Skin epidermis (tissue), 12 donors: ENCODE measurements around the gene KLF15.

Experiments used
- H3K27ac ChIP-seq, 21 experiments: fragments of 200-600 bp; sonication (generic) in 11 of 21; one replicate each; pipeline ENCODE4 v1.5.0; 2020; ENCODE audit warnings: mild to moderate bottlenecking in 3 of 21, inconsistent platforms in 2 of 21, moderate library complexity in 2 of 21
- H3K4me3 ChIP-seq, 7 experiments: fragments of 200-600 bp; sonication (generic) in 2 of 7; one replicate each; pipeline ENCODE4 v1.5.0; 2020; ENCODE audit warnings: inconsistent platforms in 2 of 7, mild to moderate bottlenecking in 2 of 7, moderate library complexity in 1 of 7

Gene KLF15

DNA sequence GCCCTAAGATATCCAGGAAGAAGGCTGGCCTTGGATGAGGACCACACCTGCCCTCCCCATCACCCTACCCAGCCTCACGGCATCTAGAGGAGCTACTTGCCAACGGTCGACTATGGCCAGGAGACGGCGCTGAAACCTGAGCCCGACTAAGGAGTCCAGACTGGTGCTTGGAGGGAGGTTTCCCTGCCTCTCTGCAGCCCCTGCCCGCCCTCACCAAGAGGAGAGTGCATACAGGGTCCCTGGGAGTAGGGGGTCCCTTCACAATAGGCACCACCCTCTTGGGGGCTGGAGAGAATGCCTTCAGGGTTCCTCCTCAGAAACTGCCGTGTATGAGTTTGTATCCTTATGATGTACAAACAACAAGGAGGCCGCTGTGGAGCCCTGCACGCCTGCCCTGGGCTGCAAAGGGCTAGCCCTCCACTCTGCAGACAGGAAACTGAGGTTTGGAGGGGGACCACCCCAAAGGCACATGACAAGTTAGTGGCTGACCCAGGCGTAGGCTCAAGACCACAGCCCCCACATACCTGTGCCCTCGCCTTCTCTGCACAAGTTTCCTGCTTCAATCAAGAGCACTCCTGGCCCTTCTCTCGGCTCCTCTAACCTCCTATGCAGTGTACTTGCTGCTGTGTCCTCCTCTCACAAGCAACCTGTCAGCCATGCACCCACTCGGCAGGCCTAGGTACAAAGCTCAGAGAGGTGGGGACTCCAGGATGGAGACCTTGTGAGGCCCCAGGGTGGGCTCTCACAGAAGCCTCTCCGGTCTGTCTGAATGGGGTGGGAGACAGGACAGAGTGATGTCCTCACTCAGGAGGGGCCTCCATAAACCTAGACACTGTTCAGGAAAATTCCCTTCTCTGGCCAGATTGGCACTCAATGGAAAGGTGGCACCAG is 7.4 kb downstream of the KLF15 start:
- H3K27ac ChIP-seq = no peak overlapping the region
- H3K4me3 ChIP-seq = no peak overlapping the region

DNA sequence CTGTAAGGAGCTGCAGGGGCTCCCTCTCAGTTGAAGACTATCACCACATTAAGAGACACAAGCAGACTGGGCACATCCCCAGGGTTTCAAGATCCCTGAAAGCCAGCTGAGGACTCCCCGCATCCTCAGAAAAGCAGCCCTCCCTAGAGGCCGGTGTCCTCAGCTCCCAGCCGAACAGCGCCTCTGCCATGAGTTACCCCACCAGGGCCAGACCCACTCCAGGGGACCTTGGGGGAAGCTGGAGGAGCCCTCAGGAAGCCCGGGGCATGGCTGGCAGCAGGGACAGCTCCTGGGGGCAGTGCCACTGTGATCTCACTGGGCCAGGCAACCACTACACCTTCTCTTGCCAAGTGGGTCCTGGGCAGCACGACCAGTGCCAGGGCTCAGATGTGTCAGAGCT is 8.1 kb downstream of the KLF15 start:
- H3K27ac ChIP-seq = no peak overlapping the region

DNA sequence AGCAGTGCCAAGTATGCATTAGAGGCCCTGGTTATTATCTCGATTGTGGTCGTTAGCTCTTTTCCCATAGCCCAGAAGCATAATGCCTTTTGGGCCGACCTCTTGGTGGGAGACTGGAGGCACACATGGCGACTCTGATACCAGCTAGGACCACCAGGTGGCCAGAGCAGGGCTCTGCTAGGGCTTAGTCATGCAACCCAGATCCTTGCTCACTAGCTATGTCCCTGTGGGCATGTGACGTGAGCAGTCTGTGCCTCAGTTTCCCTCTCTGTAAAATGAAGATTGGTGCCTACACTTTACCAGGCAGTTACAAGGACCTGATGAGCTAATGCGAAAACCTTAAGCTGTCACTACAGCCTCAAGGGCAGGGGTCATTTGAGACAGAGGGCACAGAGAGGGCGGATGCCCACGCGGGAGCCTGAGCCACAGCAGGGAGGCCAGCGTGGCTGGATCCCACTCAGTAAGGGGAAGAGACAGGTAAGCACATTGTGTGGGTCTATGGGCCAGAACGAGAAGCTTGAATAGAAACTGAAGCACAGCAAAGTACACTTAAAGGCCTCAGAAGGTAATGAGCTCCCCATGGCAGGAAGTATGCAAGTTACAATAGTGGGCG is 8.8 kb downstream of the KLF15 start:
- Histone ChIP-seq H3K27ac (no peak overlapping the region), H3K4me3 (no peak overlapping the region)

More for the DNA sequence above, 8.1 kb downstream of the KLF15 start:
- no peak overlapping the region for H3K4me3 ChIP-seq

DNA sequence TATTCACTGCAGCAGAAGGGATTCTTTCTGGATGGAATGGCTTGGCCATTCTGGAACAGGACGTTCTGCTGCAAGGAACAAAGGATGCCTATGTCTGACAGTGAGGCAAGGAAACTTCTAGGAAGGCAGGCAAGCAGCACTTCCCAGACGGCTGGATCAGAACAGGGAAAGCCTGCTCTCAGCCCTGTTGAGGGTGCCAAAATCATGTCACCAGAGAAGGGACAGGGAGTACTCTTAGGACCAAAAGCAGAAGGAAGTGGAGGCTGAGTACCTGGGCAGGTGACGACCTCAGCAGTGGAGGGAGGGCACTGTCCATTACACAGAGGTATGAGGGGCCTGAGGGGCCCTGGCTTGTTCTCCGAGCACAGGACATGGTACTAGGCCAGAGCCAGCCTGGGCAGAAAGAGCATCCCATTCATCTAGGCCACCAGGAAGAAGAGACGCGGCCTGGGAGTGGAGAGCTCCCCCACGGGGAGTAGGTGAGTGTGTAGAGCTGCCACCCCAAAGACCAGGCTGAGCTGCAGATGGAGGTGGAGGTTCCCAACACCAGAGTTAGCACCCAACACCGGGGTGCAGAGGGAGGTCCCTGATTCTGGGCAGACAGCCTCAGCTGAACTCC is 9.6 kb downstream of the KLF15 start:
- Histone ChIP-seq H3K27ac (no peak overlapping the region), H3K4me3 (no peak overlapping the region)

DNA sequence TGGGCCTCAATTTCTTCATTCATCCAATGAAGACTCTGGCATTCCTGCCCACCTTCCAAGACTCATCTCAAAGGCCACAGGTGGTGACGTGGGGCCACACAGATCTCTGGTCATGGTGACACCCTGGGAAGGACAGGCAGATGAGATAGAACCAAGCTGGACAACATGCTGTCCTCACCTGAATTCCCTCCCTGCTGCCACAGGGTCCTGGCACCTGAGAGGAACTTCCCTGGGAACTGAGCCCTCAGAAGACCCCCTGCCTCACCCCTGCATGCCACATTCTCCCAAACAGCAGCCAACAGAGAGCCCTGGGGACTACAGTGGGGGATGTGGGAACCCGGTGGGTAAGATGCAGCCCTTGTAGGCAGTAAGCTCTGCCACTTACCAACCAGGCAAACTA is 10.7 kb downstream of the KLF15 start:
- no peak overlapping the region for H3K27ac ChIP-seq
- no peak overlapping the region for H3K4me3 ChIP-seq

DNA sequence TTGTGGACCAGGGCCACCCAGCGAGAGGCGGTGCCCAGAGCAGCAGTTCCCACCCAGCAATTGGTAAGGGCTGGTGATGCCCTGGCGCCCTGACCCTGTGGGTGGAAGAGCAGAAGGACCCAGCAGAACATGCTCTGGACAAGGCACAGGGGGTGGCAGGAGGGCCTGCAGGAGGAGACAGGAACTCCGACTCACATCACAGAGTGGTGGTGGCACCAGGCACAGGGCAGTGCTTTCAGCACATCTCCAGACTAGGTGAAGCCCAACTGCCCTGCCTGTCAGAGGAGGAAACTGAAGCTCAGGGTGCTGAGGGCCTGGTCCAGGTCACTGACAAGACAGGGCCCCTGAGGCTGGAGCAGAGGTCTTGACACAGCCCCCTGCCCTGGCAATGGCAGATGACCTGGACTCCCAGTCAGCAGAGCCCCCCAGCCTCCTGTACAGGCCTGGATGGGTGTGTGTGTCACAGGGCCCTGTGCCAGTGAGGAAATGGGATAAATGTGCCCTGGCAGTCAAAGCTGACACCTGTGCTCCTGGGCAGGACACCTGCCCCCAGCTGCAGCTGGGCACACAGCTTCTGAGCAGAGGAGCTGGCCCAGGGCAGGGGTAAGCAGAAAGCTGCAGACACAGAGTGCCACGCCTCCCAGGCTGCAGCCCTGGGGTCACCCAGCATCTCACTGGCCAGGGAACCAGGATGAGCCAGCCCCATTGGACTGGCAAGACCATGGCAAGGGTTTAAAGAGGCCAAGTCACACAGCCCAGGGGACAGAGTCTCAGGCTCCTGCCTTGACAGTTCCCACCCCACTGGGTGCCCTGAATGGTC is 11.4 kb downstream of the KLF15 start:
- H3K4me3 ChIP-seq = no peak overlapping the region
- H3K27ac ChIP-seq = no peak overlapping the region

DNA sequence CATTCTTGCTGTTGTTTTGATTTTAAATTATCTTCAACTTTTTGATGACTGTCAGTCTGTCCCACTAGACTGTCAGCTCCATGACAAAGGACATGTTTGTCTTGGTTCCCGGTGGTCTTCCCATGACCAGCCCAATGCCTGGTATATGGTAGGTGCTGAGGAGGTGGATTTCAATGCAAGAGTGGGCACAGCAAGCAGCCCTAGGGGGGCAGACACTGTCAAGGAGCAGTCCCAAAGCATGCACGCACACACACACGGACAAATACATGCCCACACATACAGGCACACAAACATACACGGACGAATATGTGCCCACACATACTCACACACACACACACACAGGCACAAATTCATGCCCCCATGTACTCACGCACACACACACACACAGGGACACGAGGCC is 12.0 kb downstream of the KLF15 start:
- no peak overlapping the region for H3K27ac ChIP-seq
- H3K4me3 ChIP-seq = no peak overlapping the region

DNA sequence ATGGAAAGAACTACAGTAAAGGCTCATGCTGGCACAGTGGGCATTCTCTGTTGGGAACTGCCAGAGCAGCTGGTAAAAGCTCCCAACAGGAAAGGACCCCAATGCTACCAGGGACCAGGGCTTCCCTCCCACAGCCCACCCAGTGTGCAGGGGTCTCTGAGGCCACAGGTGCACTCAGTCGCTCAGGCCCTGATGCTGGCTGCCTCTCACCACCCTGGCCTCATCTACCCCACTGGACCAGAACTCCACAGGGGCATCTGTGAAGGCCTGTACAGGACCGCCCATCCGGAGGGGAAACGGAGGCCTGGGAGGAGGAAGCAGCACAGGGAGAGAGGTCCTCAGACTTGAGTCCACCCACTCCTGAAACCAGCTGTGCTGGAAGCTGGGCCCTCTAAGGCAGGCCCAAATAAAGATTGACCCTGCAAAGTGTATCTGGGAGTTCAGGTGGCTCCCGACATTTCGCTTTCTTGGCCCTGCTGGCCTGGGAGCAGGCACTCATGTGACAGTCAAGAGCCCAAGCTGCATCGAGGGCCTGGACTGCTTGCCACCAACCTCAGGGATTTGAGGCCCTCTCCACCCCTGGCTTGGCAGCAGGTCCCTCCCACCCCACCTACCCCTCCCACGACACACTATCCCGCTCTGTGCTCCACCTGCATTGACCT is 12.7 kb downstream of the KLF15 start:
- Histone ChIP-seq H3K4me3 (no peak overlapping the region), H3K27ac (no peak overlapping the region)

DNA sequence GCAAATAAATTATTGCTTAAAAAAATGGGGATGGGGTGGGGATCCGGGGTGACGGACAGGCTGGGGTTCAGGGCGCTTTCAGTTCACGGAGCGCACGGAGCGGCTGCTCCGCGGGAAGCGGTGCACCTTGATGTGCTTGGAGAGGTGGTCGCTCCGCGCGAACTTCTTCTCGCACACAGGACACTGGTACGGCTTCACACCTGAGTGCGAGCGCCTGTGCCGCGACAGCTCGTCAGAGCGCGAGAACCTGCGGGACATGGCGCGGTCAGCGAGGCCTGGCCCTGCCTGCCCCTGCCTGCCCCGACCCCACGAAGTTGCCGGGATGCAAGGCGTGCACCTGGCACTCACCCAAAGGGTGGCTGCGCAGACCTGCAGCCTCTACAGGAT is 13.6 kb downstream of the KLF15 start:
- H3K27ac ChIP-seq = no peak overlapping the region
- H3K4me3 ChIP-seq = no peak overlapping the region

DNA sequence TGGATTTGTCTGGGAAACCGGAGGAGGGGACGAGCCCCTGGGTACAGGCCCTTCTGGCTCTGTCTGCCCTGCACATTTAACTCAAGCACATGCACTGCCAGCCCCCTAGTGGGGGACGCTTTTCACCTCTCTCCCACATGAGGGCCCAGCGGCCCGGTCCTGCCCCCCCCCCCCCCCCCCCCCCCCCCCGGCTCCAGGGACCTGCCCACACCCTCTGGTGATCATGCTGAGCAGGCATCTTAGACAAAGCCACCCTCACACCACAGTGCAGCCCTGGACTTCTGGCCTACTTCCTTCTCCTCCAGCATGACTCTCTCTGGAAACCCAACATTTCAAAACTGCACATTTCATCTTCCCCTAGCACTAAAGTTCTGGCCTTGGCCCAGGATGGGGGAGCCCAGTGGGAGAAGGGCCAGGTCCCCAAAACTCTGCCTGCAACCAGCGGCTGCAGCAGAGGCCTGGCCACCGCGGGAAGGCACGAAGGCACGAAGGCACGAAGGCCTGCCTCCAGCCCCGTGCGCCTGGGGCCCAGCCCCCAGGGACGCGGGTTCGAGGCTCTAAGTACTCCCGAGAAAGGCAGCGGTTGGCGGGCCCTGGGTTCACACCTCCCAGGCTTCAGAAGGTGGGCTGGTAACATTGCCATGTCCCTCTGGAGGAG is 14.1 kb downstream of the KLF15 start:
- no peak overlapping the region for H3K27ac ChIP-seq
- no peak overlapping the region for H3K4me3 ChIP-seq

DNA sequence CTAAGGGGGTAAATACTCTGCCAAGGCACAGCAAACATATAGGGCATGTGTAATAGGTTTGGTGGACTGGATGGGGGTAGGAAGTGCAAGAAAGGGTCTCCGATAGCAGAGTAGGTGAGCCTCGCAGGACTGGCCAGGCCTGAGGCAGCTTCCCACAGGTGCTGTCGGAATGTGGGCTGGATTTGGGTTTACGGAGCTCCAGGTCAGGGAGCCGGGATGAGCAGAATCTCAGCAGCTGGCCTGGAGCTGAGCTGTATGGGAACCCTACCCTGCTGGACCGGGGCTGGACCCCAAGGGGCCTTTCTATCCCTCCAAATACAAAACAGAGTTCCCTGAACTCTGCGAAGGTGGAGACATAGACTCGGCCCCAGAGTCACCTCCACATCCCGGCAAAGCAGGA is 15.0 kb downstream of the KLF15 start:
- H3K27ac ChIP-seq = no peak overlapping the region
- H3K4me3 ChIP-seq = no peak overlapping the region

DNA sequence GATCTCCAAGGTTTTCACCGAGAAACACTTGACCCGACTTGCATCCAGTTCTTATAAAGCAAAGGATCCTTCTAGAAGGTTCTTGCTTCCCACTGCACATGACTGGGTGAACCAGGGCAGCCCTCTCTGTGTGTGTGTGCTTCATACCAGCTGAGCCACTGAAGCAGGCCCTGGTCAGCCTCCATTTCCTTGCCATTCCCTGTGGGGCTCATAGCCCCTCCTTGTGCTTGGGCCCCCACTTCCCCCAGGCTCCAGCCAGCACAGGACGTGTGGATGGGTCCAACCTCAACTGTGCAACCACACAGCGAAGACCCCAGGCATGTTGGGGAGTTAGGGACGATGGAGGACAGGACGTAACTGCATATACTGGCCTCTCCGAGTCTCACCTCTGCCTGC is 15.5 kb downstream of the KLF15 start:
- H3K27ac ChIP-seq = no peak overlapping the region
- H3K4me3 ChIP-seq = no peak overlapping the region

DNA sequence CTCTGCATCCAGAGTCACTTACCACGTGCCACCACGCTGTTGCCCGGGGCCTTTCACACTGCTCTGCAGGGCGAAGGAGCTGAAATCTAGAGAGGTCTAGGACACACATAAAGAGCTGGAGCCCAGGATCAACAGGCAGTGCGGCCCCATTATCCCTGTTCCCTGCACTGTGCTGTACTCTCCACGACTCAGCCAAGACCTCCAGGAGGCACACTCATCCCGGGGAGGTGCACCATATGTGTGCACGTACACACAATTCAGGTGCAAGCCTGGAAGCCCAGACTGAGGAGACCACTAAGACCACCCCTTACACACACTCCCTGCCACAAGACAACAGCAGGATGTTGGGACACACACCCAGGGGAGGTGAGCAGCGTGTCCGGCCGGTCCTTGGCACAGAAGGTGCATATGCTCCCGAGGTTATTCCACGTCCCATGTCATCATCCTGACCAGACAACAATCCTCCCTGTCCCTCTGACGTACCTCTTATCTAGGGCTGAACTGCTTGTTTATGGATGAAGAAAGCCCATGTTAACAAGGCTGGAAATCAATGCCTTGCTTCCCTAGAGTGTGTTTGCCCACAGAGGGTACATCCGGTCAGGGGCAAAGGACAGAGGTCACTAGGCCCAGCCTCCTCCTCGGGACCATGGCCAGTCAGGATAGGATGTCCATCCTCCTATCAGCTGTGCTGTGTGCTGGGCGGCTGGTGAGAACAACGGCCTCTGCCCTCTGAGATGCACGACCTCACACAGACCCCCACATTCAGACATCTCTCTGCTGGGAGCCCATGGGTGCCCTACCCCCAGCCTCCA is 16.1 kb downstream of the KLF15 start:
- Histone ChIP-seq H3K4me3 (no peak overlapping the region), H3K27ac (no peak overlapping the region)

DNA sequence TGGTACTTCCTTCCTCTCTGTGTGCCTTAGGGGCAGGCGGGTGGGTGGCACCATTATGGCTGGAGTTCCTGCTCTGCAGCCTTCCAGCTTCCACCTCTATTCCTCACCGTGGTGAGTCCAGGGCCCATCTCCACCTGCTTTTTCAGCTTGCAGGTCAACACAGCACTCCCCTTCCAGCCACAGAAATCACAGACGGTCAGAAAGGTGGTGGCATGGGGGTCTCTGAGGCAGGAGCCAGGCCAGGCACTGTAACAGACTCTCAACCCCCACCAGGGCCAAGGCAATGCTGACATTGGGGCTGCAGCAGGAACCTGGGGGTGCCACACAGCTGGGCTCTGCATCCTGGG is 16.6 kb downstream of the KLF15 start:
- no peak overlapping the region for H3K4me3 ChIP-seq
- H3K27ac ChIP-seq = no peak overlapping the region

DNA sequence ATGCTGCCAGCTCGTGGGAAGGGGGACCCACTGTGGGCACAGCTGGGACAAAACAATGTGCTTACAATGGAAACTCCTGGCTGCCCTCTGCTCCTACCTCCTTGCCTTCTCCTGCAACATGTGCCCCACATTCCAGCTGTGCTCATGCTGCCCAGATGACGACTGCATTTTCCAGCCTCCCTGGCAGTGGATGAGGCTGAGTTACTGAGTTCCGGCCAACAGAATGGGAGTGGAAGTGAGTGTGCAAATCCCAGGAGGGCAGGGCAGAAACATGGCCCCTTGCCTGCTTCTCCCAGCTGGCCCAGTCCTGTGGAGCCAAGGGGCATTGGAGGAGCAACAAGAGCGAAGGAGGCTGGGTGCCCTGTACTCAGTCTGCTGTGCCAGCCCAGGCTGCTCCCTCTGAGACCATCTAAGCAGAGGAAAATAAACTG is 17.1 kb downstream of the KLF15 start:
- no peak overlapping the region for H3K4me3 ChIP-seq
- no peak overlapping the region for H3K27ac ChIP-seq

DNA sequence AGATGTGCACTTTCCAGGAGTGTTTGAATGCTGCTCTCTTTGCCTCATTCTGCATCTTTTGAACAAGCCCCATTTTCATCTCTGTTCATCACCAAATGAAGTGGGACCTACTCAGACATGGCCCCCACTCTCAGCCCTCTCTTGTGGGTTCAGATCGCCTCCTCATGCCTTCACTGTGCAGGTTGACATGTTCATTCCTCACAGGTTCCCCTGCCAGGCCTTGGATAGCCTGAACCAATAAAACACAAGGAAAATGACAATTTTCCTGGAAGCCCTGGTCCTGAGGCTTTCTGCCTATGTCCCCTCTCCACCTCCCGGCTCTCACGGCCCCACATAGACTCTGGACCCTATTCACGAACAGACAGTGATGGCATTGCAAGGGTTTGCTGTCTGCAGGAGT is 17.7 kb downstream of the KLF15 start:
- Histone ChIP-seq H3K27ac (no peak overlapping the region), H3K4me3 (no peak overlapping the region)

DNA sequence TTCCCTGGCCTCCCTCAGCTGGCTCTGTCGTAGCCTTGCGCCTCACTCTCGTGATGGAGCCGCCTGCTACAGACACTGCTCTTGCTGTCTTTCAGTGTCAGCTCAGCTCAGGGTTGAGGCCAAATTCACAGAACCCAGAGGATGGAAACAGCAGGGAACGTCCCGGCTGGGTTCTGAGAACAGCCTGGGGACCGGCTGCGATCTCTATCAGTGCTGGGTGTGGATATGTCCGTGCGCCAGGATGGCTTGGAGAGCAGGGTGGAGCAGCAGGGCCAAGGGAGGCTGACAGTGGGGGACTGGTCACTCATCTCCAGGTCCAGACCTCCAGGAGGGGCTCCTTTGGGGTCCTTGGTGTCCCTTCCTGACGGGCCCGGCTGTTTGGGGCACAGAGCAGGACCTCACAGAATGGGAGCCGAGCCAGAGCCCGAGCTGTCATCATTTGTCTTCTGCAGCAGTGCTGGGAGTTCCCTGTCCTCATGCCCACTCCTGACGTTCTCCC is 18.4 kb downstream of the KLF15 start:
- H3K27ac ChIP-seq = no peak overlapping the region
- H3K4me3 ChIP-seq = no peak overlapping the region

DNA sequence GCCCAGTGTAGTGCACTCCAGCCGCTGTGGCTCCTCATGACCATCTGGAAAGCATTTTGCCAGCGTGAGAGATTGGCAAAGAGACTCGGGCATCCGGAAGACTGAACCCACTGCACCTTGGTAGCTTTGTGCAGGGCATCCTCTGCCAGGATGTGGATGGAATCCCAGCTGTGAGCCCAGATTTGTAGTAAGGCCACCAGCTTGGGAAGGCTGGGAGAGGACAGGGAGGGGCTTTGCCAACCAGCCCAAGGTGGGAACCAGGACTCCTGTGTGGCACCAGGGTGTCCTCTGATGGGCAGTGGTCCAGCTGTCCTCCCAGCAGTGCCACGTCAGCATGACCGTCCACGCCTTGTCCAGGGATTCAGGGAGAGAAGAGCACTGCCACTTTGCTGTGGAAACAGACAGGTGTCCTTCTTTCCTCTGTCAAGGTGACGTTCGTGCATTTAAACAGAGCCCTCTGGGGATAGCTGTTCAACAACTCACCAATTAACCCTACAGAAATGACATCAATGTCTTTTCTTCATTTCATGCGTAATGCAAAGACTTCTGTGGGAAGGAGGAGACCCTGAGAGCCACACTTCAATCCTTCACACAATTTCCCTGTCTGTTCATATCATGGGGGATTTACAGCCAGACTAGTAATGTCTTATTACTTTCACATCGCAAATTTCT is 19.1 kb downstream of the KLF15 start:
- no peak overlapping the region for H3K4me3 ChIP-seq
- no peak overlapping the region for H3K27ac ChIP-seq
